ENCODE data around the gene PIERCE2. TPM values are rescaled to one million over a fixed set of nuclear protein-coding genes. Genes with fewer than 3 reads are reported as not detected.

Gene PIERCE2
- polyA plus RNA-seq, 1 experiment: 1.4 TPM

DNA sequence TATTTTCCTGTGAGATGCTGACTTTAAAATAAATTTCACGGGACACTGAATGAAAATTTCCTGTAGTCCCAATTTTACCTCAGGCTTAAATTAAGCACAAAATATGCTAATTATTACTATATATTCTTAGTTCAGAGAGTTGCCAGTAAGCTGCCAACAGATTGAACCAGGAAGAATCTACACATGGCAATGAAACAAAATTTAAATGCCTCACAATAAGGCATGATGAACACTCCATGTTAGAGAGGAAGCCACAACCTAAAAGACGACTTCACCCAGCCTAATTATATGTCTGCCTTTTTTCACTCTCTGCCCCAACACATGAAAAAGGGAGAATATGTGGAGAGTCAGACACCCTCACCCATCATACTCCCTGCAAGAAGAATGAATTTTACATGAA lies 60.0 kb downstream of the PIERCE2 start:
- CTCF ChIA-PET: interaction anchor here (1.9 kb wide), 1 partner anchor 29 kb away, joined by 9 read pairs; no protein-coding TSS in a partner anchor

More for the DNA sequence above, 60.0 kb downstream of the PIERCE2 start:
- no peak for DNase-seq (ENCODE audit: low read depth)
- no peaks in the 10 kb centered on the region for H3K36me3 ChIP-seq (ENCODE audit: control insufficient read depth, insufficient read depth, low read length)
- no peak for TF ChIP-seq CTCF (IDR thresholded peaks at IDR 0.05; ENCODE audit: insufficient read depth, low read depth, low read length)
- H3K4me3 ChIP-seq (ENCODE audit: low read depth, low read length): no peak overlapping the region
- POLR2A ChIA-PET: no interaction called here
- H3K27me3 ChIP-seq (ENCODE audit: control insufficient read depth, insufficient read depth, low read length): no peaks in the 10 kb centered on the region

Other genes with a start within 250 kb of the PIERCE2 start
- gene RSL24D1, start 211.6 kb upstream of the PIERCE2 start, polyA plus RNA-seq (2011; rRNA removed): 32.0 and 88.4 TPM in 2 replicates
- 12.1 and 17.8 TPM in 2 replicates for gene RAB27A, start 118.7 kb upstream of the PIERCE2 start, polyA plus RNA-seq (2011; rRNA removed)
- gene PIGBOS1, start 89.4 kb upstream of the PIERCE2 start, polyA plus RNA-seq (2011; rRNA removed): 12.2 and 16.0 TPM in 2 replicates
- 10.1 and 18.5 TPM in 2 replicates for gene PIGB, start 89.3 kb upstream of the PIERCE2 start, polyA plus RNA-seq (2011; rRNA removed)
- gene CCPG1, start 136 bp upstream of the PIERCE2 start, polyA plus RNA-seq (2011; rRNA removed): 33.8 and 79.0 TPM in 2 replicates
- gene DNAAF4, start 99.7 kb downstream of the PIERCE2 start, polyA plus RNA-seq (2011; rRNA removed): 1.0 and 1.1 TPM in 2 replicates
- gene PYGO1, start 179.8 kb downstream of the PIERCE2 start, polyA plus RNA-seq (2011; rRNA removed): 3.1 and 6.7 TPM in 2 replicates

All from BJ (cell line).